OCI-LY1 (cell line): ENCODE measurements around the gene SFTA2.
A peak's percentile ranks its signal among the peaks of the same experiment; 100 is the strongest.

Experiments
- H2AFZ ChIP-seq: fragments of 200-600 bp; sonication (generic), shearing (Covaris generic); 2 replicates; pipeline ENCODE4 v1.6.0; 2014; ENCODE audit warnings: antibody characterized with exemption, mild to moderate bottlenecking, low read length
- H3F3A ChIP-seq: fragments of 200-600 bp; sonication (generic), shearing (Covaris generic); 2 replicates; pipeline ENCODE4 v1.6.0; 2014; ENCODE audit warnings: mild to moderate bottlenecking, antibody characterized with exemption, low read length, moderate library complexity; ENCODE audit not compliant: insufficient read depth
- H3K27ac ChIP-seq: fragments of 200-600 bp; sonication (generic); 2 replicates; pipeline ENCODE4 v1.5.1; 2014; ENCODE audit warnings: low read length, mixed run types, mild to moderate bottlenecking, low read depth; ENCODE audit not compliant: poor library complexity, severe bottlenecking
- H3K27me3 ChIP-seq: fragments of 200-600 bp; sonication (generic); 2 replicates; pipeline ENCODE4 v1.6.0; 2014; ENCODE audit warnings: antibody characterized with exemption, mild to moderate bottlenecking, low read length, moderate library complexity; ENCODE audit not compliant: insufficient read depth
- H3K36me3 ChIP-seq: fragments of 200-600 bp; sonication (generic); 2 replicates; pipeline ENCODE4 v1.6.1; 2014; ENCODE audit warnings: mild to moderate bottlenecking, antibody characterized with exemption, low read length, moderate library complexity, mixed read lengths; ENCODE audit not compliant: insufficient read depth
- H3K4me1 ChIP-seq: fragments of 200-600 bp; sonication (generic); 2 replicates; pipeline ENCODE4 v1.5.1; 2014; ENCODE audit warnings: mild to moderate bottlenecking, low read length, moderate library complexity; ENCODE audit not compliant: insufficient read depth, severe bottlenecking
- H3K4me2 ChIP-seq: fragments of 200-600 bp; sonication (generic), shearing (Covaris generic); 2 replicates; pipeline ENCODE4 v1.6.1; 2014; ENCODE audit warnings: low read length
- H3K4me3 ChIP-seq: fragments of 200-600 bp; sonication (generic); 2 replicates; pipeline ENCODE4 v1.5.1; 2014; ENCODE audit warnings: low read length, low read depth, mild to moderate bottlenecking, mixed read lengths; ENCODE audit not compliant: poor library complexity, severe bottlenecking
- H3K79me2 ChIP-seq: fragments of 200-600 bp; shearing (Covaris generic); 2 replicates; pipeline ENCODE4 v1.6.1; 2016; ENCODE audit warnings: mixed run types, low read length, mixed read lengths; ENCODE audit not compliant: insufficient read depth
- H3K9ac ChIP-seq: fragments of 200-600 bp; sonication (generic), shearing (Covaris generic); 2 replicates; pipeline ENCODE4 v1.6.1; 2014; ENCODE audit warnings: mild to moderate bottlenecking, low read length, mixed read lengths
- H3K9me2 ChIP-seq: fragments of 200-600 bp; sonication (generic), shearing (Covaris generic); 2 replicates; pipeline ENCODE4 v1.6.1; 2014; ENCODE audit warnings: low read depth, mild to moderate bottlenecking, low read length, mixed read lengths
- H3K9me3 ChIP-seq: fragments of 200-600 bp; shearing (Covaris generic); 2 replicates; pipeline ENCODE4 v1.6.1; 2014; ENCODE audit warnings: low read length, mixed read lengths
- H4K20me1 ChIP-seq: fragments of 200-600 bp; sonication (generic), shearing (Covaris generic); 2 replicates; pipeline ENCODE4 v1.6.0; 2016; ENCODE audit warnings: mild to moderate bottlenecking, low read length; ENCODE audit not compliant: insufficient read depth
- EZH2 ChIP-seq: fragments of 200-600 bp; sonication (generic), shearing (Covaris generic); IDR thresholded peaks from 2 replicates; pipeline ENCODE4 v1.8.0; 2017; ENCODE audit warnings: borderline replicate concordance, mixed run types, mild to moderate bottlenecking, antibody characterized with exemption, low read length, moderate library complexity, mixed read lengths
- TF ChIP-seq, protein P1 (sequence below): fragments of 200-600 bp; sonication (generic), shearing (Covaris generic); IDR thresholded peaks from 2 replicates; pipeline ENCODE4 v1.5.1; 2017; ENCODE audit warnings: mild to moderate bottlenecking, antibody characterized with exemption, low read length, moderate library complexity, mixed read lengths

SFTA2 gene

DNA sequence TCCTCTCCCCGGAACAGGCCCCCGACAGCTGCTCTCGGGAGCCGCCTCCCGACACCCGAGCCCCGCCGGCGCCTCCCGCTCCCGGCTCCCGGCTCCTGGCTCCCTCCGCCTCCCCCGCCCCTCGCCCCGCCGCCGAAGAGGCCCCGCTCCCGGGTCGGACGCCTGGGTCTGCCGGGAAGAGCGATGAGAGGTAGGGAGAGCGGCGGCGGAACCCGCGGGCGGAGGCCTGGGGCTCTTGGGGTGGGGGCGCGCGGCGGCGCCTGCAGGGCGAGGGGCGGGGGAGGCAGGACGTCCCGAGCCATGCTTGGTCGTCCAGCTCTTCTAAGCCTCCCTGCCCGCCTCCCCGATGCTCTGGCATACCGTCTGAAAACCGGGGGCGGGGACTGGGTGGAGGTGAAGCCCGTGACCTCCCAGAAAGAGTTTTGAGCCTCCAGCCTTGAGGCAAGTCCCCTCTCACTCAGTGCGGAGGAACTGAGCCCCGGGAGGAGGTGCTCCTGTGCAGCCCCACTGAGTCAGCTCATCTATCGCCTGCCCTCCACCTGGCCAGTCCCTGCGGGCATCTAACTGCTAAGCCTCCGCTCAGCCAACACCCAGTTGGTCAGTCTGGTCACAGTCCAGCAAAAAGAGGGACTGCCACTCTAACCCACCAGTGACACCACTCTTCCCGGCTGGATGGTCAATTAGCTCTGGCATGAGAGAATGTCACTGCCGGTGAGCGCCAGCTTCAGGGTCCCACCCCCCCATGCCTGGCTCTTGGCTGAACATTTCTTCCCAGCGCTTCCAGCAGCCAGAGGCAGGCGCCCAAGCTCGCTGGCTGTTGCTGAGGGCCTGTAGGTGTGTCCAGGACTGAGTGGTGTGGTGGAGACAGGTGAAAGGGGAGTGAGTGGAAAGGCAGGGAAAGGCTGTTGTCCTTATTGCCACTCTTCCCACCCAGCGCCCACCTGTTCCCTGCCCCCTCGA lies 47.2 kb downstream of the SFTA2 start:
- Histone ChIP-seq H3K4me1 (peaks cover 42% of the 10 kb centered on the region), H4K20me1 (no peaks in the 10 kb centered on the region), H2AFZ (no peak overlapping the region), H3K9me3 (no peaks in the 10 kb centered on the region), H3K4me2 (peak overlapping the region; percentile 67), H3K4me3 (peak overlapping the region; percentile 63), H3K79me2 (no peaks in the 10 kb centered on the region), H3K36me3 (no peaks in the 10 kb centered on the region), H3F3A (no peaks in the 10 kb centered on the region), H3K27ac (no peak overlapping the region), H3K27me3 (no peaks in the 10 kb centered on the region), H3K9me2 (no peaks in the 10 kb centered on the region), H3K9ac (peak overlapping the region; percentile 59)
- TF ChIP-seq, protein P1, sequence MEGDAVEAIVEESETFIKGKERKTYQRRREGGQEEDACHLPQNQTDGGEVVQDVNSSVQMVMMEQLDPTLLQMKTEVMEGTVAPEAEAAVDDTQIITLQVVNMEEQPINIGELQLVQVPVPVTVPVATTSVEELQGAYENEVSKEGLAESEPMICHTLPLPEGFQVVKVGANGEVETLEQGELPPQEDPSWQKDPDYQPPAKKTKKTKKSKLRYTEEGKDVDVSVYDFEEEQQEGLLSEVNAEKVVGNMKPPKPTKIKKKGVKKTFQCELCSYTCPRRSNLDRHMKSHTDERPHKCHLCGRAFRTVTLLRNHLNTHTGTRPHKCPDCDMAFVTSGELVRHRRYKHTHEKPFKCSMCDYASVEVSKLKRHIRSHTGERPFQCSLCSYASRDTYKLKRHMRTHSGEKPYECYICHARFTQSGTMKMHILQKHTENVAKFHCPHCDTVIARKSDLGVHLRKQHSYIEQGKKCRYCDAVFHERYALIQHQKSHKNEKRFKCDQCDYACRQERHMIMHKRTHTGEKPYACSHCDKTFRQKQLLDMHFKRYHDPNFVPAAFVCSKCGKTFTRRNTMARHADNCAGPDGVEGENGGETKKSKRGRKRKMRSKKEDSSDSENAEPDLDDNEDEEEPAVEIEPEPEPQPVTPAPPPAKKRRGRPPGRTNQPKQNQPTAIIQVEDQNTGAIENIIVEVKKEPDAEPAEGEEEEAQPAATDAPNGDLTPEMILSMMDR = no peak
- no peak for TF ChIP-seq EZH2

DNA sequence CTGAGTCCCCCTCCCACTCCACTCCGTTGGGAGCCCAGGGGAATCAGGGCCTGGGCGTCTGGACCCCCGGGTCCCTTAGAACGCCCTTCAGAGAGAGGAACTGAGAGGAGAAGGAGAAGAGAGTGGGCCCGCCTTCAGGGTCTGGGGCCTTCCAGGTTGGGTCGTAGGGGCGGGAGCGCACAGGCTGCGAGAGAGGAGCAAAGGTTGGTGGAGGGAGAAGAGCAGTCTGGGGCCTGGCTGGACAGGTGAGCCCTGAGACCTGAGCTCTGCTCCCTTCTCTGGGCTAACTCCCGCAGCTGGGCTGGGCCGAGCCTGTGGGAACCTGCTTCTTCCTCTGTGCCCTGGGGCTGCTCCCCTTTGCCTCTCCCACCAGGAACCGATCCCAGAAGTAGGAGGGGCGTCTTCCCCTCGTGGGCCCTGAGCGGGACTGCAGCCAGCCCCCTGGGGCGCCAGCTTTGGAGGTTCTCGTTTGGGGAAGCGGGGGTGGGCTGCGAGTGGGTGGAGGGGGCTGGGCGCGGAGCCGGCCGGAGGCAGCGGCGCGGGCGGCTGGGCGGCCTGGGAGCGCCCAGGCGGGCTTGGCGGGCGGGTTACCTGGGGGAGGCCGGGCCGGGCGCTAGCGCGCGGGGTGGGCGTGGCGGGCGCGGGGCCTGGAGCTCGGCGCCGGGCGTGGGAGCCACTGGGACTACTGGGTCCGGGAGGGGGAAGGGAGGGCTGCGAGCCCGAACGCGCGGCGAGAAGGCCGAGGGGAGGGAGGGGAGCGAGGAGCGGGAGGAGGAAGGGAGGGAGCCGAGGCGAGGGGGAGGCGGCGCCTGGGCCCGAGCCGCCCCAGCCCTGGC lies 48.1 kb downstream of the SFTA2 start, which contains the start of gene DDR1:
DDR1 (plus strand) TSS at position 835 of the 836 bp plus-strand sequence. CDS start 4,211 bp downstream, outside the sequence.
- no peaks in the 10 kb centered on the region for H3K79me2 ChIP-seq
- no peaks in the 10 kb centered on the region for H3K9me2 ChIP-seq
- TF ChIP-seq, protein P1 = no peak
- no peak for TF ChIP-seq EZH2
- no peaks in the 10 kb centered on the region for H4K20me1 ChIP-seq
- no peaks in the 10 kb centered on the region for H3K9me3 ChIP-seq
- peak within 1 kb of the TSS; percentile 67 for H3K4me2 ChIP-seq
- no peaks in the 10 kb centered on the region for H3K27me3 ChIP-seq
- peak within 1 kb of the TSS; percentile 59 for H3K9ac ChIP-seq
- peak within 1 kb of the TSS; percentile 85 for H3K27ac ChIP-seq
- no peak within 1 kb of the TSS for H2AFZ ChIP-seq
- H3F3A ChIP-seq = no peaks in the 10 kb centered on the region
- no peaks in the 10 kb centered on the region for H3K36me3 ChIP-seq
- H3K4me1 ChIP-seq = peaks cover 42% of the 10 kb centered on the region
- peak within 1 kb of the TSS; percentile 63 for H3K4me3 ChIP-seq

DNA sequence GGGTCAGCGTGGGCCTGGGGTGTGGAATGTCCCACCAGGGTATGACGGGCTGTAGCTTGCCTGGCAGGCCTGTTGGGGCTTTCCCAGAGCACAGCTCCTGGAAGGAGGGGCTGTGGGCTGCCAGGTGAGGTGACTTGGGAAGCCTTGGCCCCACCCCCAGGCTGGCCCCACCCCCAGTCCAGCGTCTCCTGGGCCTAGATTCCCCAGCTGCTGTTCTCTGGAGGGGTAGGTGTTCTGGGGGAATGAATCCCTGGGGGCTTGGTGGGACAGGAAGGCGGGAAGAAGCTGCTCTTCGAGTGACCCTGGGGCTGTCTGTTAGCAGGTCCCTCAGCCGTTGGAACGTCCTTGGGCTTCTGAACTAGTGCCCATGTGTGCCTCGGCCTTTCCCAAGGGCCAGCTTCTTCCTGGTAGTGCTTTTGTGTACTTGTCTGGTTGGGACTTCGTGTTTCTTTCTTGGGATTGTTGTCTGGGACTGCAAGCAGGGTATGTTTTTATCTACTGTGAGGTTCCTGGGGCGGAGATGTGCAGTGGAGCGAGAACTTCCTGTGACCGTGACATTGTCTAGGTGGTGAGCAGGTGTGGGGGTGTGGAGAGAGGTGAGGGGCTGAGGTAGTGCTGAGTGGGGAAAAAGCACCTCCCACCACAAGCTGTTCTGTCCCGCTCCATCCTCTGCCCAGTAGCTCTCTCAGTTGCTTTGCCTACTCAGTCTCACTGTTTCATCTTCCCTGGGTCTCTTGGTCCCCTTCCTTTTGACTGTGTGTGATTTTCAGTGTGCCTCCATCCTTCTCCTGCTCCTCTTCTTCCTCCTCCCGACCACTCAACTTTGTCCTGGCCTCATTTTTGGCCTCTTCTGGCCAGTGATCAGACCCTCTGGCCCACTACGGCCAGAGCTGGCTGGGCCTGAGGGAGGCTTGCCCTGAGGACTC lies 48.9 kb downstream of the SFTA2 start:
- Histone ChIP-seq H3K27me3 (no peaks in the 10 kb centered on the region), H4K20me1 (no peaks in the 10 kb centered on the region), H3K9ac (peak overlapping the region; percentile 59; the same call in 1 of the 2 replicates), H3K9me2 (no peaks in the 10 kb centered on the region), H3K27ac (peak overlapping the region; percentile 85), H3F3A (no peaks in the 10 kb centered on the region), H3K79me2 (no peaks in the 10 kb centered on the region), H3K9me3 (no peaks in the 10 kb centered on the region), H2AFZ (no peak overlapping the region), H3K36me3 (no peaks in the 10 kb centered on the region), H3K4me1 (peaks cover 42% of the 10 kb centered on the region), H3K4me3 (peak overlapping the region; percentile 63), H3K4me2 (peak overlapping the region; percentile 67)
- TF ChIP-seq, protein P1 = no peak
- TF ChIP-seq EZH2 = no peak
